GM19395 (cell line): ENCODE data around the gene HSD17B12.

Experiments used
- ATAC-seq: cut with Tn5 transposase; IDR thresholded peaks from one replicate; pipeline ENCODE4 v1.9.1; 2021; ENCODE audit warnings: mild to moderate bottlenecking, moderate library complexity; ENCODE audit not compliant: unreplicated experiment

Gene HSD17B12

GRCh38 chr11:43797337-43797736 is 116.8 kb downstream of the HSD17B12 start:
- no peak for ATAC-seq

GRCh38 chr11:43797866-43798265 is 117.3 kb downstream of the HSD17B12 start:
- ATAC-seq = no peak

- ATAC-seq = no peak
Measured at GRCh38 chr11:43802509-43802908, 122.0 kb downstream of the HSD17B12 start.

DNA sequence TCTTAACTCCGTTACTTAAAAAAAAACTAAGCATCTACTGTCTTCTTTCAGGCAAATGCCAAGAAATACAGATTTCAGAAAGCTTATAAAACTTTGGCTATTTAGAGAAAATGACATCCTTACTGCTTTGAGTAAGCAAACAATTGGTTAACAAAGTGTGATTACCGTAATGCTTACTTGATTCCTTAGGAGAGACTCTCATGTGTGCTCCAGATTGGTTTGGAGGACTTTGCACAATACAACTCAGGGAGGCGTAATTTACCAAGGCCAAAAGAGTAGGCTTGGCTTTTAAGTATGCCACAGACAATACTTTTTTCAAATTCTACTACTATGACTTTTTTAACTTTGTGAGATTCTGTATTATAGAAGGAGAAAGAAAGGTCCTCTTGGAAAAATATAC is 123.2 kb downstream of the HSD17B12 start:
- ATAC-seq = no peak

DNA sequence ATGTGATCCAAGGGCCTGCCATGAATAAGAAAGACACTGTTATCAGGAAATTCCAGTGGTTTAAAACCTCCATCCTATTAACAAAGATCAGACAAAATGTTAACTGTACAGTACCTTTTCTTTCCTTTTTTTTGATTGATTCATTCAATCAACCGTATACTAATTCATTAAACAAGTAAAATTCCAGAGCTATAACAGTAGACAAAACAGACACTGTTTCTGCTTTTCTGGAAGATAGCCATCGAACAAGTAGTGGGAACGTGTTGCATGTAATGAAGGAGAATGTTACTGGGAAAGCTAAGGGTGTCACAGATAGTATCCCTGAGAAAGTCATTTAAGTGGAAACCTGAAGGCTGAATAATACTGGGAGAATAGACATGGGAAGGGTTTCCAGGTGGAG is 126.4 kb downstream of the HSD17B12 start:
- ATAC-seq = no peak

DNA sequence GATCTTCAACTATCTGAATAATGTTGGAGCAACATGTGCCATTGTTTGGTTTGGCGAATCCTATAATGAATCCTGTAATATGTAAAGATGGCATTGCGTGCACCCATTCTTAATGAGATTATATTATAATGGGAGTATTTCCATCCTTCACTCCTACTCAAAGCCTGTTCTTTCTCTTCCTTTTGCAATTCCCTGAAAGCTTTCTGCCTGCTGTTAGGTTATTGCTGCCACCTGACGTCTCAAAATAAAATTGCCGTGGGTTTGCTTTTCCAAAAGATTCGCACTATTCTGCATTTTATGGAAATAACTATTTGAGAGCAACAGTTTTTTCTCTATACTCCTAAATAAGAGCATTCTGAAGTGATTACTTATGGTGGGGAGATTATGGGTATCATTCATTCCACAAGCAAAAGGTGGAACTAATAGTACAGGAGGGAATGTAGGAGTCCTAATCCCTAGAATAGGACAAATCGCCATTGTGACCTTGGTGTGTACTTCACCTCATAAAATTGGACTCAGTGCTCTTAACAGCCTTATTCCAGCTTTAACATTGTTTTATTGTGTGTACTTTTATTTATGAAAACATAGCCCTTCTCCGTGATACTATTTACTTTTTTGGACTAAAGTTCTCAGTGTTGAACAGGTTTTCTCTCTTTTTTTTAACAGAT is 130.5 kb downstream of the HSD17B12 start:
- no peak for ATAC-seq

DNA sequence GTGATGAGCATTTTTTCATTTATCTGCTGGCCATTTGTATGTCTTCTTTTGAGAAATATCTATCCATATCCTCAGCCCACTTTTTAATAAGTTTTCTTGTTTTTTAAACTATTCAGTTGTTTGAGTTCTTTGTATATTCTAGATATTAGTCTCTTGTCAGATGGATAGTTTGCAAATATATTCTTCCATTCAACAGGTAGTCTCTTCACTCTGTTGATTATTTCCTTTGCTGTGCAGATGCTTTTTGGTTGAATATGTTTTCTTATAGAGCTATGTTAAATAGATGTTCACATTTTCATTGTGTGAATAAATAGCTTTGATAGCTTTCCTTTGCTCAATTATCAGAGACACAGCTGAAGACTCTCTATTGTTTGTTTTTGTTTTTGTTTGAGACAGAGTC is 131.9 kb downstream of the HSD17B12 start:
- ATAC-seq = no peak

DNA sequence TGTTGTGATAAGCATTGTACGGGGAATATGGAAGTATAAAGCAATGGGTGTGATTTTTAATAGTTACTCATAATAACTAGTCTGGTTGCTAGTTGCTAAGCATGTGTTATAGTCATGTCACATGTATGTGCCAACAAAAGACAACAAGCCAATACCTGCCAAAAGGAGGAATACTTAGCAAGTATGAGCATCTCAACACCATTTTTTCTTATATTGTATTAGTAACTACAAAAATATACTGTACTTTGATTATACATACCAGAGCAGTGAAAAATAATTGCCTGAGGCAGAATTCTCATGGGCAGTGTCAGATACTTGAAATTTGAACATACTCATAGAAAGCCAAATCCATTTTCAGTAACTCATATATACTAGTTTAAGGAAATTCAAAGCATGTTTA is 137.7 kb downstream of the HSD17B12 start:
- no peak for ATAC-seq

DNA sequence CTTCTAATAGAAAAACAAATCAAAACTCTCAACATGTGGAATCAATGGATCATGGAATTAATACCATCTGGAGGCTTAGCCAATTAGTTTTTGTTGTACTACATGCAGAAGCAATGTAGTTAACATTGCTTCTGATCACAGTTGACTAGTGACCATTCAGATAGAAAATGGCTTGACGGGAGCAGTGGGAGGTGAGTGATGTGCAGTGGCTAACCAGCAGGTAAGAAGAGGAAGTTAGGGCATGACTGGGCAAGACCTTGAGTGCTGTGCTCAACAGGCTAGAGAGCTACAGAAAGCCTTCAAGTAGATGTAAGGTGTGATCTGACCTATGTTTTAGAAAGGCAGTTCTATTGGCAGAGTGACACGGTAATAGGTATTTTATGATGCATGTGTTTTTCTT is 139.4 kb downstream of the HSD17B12 start:
- ATAC-seq = no peak

GRCh38 chr11:43823316-43823715 is 142.8 kb downstream of the HSD17B12 start:
- no peak for ATAC-seq

GRCh38 chr11:43823851-43824250 is 143.3 kb downstream of the HSD17B12 start:
- ATAC-seq = no peak

- ATAC-seq = no peak
Measured at GRCh38 chr11:43825217-43825816, 144.8 kb downstream of the HSD17B12 start.

GRCh38 chr11:43830928-43831440 is 150.4 kb downstream of the HSD17B12 start:
- no peak for ATAC-seq

DNA sequence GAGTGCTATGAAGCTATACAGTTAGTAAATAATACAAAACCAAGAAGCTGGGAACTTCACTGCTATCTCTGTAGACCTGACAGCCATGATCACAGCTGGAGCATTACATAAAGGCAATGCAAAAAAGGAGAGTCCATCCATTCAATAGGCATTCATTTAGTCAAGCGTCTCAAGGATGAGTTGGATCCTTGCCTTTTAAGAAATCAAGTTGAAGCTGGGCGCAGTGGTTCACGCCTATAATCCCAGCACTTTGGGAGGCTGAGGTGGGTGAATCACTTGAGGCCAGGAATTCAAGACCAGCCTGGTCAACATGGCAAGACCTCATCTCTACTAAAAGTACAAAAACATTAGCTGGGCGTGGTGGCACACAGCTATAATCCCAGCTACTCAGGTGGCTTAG is 152.0 kb downstream of the HSD17B12 start:
- ATAC-seq = no peak

DNA sequence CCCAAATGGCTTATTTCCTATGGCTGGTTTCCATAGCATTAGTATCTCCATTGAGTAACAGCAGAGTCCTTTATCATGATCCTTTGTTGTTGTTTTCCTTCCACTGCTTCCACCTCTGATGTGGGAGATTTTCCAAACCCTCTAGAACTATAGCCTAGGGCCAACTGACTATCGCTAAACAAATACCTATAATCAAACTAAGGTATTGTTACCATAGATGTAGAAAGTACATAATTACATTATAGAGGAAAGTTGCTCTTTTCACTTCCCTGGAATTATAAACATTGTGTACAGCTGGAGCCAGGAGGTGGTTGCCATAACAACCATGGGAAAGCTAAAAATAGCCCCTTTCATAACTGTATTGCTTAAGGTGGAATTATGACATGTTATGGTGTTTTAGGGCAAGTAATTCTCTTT is 153.1 kb downstream of the HSD17B12 start:
- no peak for ATAC-seq

DNA sequence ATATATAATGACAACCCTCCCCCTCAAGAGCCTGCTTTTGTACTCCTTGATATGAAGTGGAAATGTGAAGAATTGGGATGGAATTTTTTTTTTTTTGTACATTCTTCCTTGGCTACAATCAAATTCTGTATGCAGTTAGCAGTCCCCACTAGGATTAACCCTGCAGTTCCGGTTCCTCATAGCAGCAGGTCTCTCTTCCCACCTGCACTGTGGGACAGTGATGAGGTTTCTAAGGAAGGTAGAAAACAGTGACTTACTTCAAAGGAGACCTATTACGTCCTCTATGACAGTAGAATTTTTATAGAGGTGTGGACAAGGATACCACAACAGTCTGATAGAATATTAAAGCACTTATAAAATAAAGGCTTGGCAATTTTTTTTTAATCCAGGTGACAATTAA is 153.7 kb downstream of the HSD17B12 start:
- no peak for ATAC-seq

GRCh38 chr11:43835104-43835503 is 154.6 kb downstream of the HSD17B12 start:
- ATAC-seq = no peak

DNA sequence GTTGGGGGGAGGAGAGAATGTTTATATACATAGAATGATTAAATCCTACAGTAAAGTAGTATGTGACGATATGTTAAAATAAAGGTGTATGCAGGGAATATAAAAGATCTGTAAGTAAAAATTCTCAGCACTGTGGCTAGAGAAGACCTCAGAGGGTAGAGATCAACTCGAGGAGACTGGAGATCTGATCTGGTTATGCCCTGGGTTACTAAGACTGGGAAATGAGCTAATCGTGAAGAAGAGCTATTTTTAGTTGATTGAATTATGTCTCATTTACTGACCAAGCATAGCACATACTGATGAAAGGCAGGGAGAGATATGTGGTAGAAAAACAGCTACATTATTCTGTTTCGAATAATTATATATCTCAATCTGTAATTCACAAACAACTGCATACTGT is 157.3 kb downstream of the HSD17B12 start:
- no peak for ATAC-seq

GRCh38 chr11:43842021-43842420 is 161.5 kb downstream of the HSD17B12 start:
- no peak for ATAC-seq

- no peak for ATAC-seq
Measured at GRCh38 chr11:43845816-43846215, 165.3 kb downstream of the HSD17B12 start.

GRCh38 chr11:43852057-43852636 is 171.6 kb downstream of the HSD17B12 start:
- peak; percentile 92 for ATAC-seq

DNA sequence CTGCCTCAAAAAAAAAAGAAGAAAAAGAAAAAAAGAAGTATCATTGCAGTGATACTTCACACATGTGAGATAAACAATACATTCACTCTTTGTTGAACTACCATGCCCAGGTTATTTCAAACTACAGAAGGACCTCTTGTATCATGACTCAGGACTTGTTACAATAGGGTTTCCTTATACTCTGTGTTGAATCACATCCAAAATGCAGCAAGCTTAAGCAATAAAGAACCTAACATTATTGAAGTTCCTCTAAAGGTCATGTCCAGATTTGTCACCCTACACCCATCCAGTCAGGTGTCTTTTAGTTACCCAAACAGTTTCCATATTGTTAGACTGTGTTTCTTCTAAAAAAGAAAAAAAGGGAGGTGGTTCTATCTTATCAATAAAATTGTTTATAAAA is 173.2 kb downstream of the HSD17B12 start:
- no peak for ATAC-seq
